GM10248 (cell line): ENCODE measurements around the gene GPSM1.

Experiments used
- CTCF ChIA-PET: fragments of 300-600 bp; sonication (Branson Sonifier 250); formaldehyde crosslinking; extraction: SDS; loops from one replicate; lab custom pipeline; 2021; ENCODE audit warnings: antibody characterized with exemption; lab: Yijun Ruan, JAX
- POLR2A ChIA-PET: fragments of 350-650 bp; sonication (Branson Sonifier 250); formaldehyde crosslinking; extraction: SDS; loops from one replicate; lab custom pipeline; 2020; ENCODE audit warnings: antibody characterized with exemption; lab: Yijun Ruan, JAX
- DNase-seq: peaks from one replicate; pipeline ENCODE4 v3.0.0; 2012; ENCODE audit errors: extremely low spot score
- CTCF ChIP-seq: IDR thresholded peaks from 2 replicates; pipeline ENCODE4 v1.5.1; 2012; ENCODE audit warnings: mild to moderate bottlenecking, low read depth; ENCODE audit errors: extremely low read depth, missing control alignments, control extremely low read depth

Gene GPSM1

GRCh38 chr9:136393531-136393930, 66.2 kb downstream of the GPSM1 start:
- CTCF ChIA-PET, result interaction anchor here (3.4 kb wide), 1 partner anchor 30 kb away, joined by 17 read pairs; the partner anchor contains the start of gene DNLZ
- POLR2A ChIA-PET, result no interaction called here
- TF ChIP-seq CTCF, result no peak
- no peak for DNase-seq

DNA sequence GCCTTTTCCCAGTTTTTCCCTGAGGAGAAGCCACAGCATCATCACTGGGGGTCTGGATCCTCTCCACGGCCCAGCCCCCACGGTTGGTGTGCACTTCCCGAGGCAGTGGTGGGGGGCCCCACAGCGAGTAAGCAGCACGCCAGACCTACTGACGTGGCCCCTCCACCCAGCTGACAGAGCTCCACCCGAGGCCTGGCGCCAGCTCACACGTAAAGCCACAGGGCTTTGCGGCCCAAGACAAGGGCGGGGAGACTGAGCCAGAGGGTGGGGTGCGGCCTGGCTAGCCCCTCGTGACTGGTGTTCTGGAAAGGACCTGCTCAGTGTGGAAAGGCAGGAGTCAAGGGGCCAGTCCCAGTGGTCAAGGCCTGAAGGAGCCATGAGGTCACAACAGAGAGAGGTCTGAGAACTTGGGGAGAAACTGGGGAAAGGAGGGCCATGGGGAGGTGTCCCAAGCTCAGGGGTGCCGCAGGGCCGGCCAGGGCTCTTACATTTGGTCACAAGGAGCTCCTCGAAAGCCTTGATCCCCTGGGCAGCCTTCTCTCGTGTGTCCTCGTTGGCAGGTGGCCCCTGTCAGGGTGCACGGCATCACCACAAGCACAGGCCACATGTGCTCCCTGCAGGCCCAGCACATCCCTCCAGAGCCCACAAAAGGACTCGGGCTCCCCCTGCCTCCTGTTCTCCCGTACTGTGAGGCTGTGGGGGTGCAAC, 67.1 kb downstream of the GPSM1 start:
- no peak for DNase-seq
- POLR2A ChIA-PET, result no interaction called here
- CTCF ChIA-PET, result interaction anchor here (2.2 kb wide), 1 partner anchor 31 kb away, joined by 7 read pairs; the partner anchor contains the start of gene DNLZ
- TF ChIP-seq CTCF, result no peak

GRCh38 chr9:136395020-136395340, 67.6 kb downstream of the GPSM1 start:
- TF ChIP-seq CTCF, result no peak
- no peak for DNase-seq
- CTCF ChIA-PET, result interaction anchor here (1.1 to 2.2 kb wide), 2 partner anchors 31 to 55 kb away, joined by 3 to 7 read pairs; partner anchors contain the start of gene DNLZ
- POLR2A ChIA-PET, result no interaction called here

GRCh38 chr9:136395345-136396218, 68.2 kb downstream of the GPSM1 start:
- ChIA-PET CTCF (interaction anchor here (0.7 to 2.2 kb wide), 4 partner anchors 18 to 56 kb away, joined by 3 to 7 read pairs (median 4); partner anchors contain the start of gene DNLZ), POLR2A (no interaction called here)
- DNase-seq, result no peak
- no peak for TF ChIP-seq CTCF

- ChIA-PET POLR2A (no interaction called here), CTCF (interaction anchor here (0.7 to 2.2 kb wide), 4 partner anchors 13 to 33 kb away, joined by 3 to 7 read pairs (median 4); partner anchors contain the start of gene DNLZ)
Measured at GRCh38 chr9:136396219-136396515, 68.8 kb downstream of the GPSM1 start.

DNA sequence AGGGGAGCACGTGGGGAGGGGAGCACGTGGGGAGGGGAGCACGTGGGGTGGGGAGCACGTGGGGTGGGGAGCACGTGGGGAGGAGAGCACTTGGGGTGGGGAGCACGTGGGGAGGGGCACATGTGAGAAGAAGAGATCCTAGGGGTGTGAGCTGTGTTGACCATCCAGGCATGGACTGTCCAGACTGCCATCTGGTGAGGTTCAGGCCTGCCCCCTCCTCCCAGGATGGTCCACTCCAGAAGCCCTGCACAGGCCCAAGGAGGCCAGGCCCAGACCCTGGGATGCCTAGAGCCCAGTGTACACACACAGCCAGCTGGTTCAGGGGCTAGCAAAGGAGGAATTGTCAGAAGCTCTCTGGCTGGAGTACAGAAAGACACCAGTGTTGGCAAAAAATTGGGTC, 70.3 kb downstream of the GPSM1 start:
- TF ChIP-seq CTCF, result no peak
- no peak for DNase-seq
- CTCF ChIA-PET, result interaction anchor here (1.1 to 1.7 kb wide), 3 partner anchors 11 to 34 kb away, joined by 3 to 5 read pairs (median 4); partner anchors contain the start of gene DNLZ
- POLR2A ChIA-PET, result no interaction called here

More at GRCh38 chr9:136396219-136396515, 68.8 kb downstream of the GPSM1 start:
- no peak for DNase-seq
- TF ChIP-seq CTCF, result no peak
